B cell (primary cell): ENCODE results near the gene ZNF362. TPM values are rescaled to one million over a fixed set of nuclear protein-coding genes. Genes with fewer than 3 reads are reported as not detected.

Experiments used
- ATAC-seq: fragments of 200-7000 bp; cut with Tn5 transposase; one replicate; pipeline ENCODE4 v1.10.0; 2021; ENCODE audit warnings: low read depth, mild to moderate bottlenecking, moderate number of reproducible peaks, moderate library complexity
- CTCF ChIA-PET: fragments of 350-600 bp; sonication (Branson Sonifier 250); formaldehyde crosslinking; loops from one replicate; lab custom pipeline; 2021; ENCODE audit warnings: antibody characterized with exemption, inconsistent platforms; lab: Charles Lee
- POLR2A ChIA-PET: fragments of 350-600 bp; sonication (Branson Sonifier 250); formaldehyde crosslinking; loops from one replicate; lab custom pipeline; 2021; ENCODE audit warnings: antibody characterized with exemption; lab: Charles Lee
- DNase-seq: peaks from one replicate; pipeline ENCODE4 v3.0.0; 2013
- H2AFZ ChIP-seq: 2 replicates; pipeline ENCODE4 v1.6.1; 2012; ENCODE audit warnings: mild to moderate bottlenecking, low read depth, low read length; ENCODE audit not compliant: insufficient read depth, poor library complexity, severe bottlenecking
- H3K27ac ChIP-seq, 2 donors: 1 replicate in 1 of 2; 2 replicates in 1 of 2; pipeline ENCODE4 v1.5.1; 2012 to 2013; ENCODE audit warnings: low read length in 2 of 2, mild to moderate bottlenecking in 2 of 2, moderate library complexity in 1 of 2
- H3K27me3 ChIP-seq, 4 experiments: fragments of 200-600 bp in 1 of 4; sonication (generic) in 1 of 4; replicated peaks in 1 of 4; 1 replicate in 2 of 4; 2 replicates in 2 of 4; pipeline versions ENCODE4 v1.6.1 to v1.7.0; 2013 to 2016; ENCODE audit warnings: low read length in 3 of 4, mild to moderate bottlenecking in 2 of 4, mixed read lengths in 1 of 4, moderate library complexity in 1 of 4; ENCODE audit not compliant: insufficient read depth in 4 of 4, control insufficient read depth in 3 of 4; ENCODE audit errors: control extremely low read depth in 1 of 4
- H3K36me3 ChIP-seq, 2 experiments: replicated peaks in 1 of 2; 1 replicate in 1 of 2; 2 replicates in 1 of 2; pipeline versions ENCODE4 v1.6.1 to v1.7.1; 2013; ENCODE audit warnings: low read length in 1 of 2; ENCODE audit not compliant: insufficient read depth in 2 of 2, control insufficient read depth in 1 of 2; ENCODE audit errors: control extremely low read depth in 1 of 2, extremely low read depth in 1 of 2
- H3K4me1 ChIP-seq, 2 donors: fragments of 200-600 bp in 1 of 2; sonication (generic) in 1 of 2; 1 replicate in 1 of 2; 2 replicates in 1 of 2; pipeline versions ENCODE4 v1.5.1 to v1.6.1; 2013 to 2017; ENCODE audit warnings: low read length in 2 of 2; ENCODE audit not compliant: control insufficient read depth in 2 of 2, insufficient read depth in 2 of 2
- H3K4me2 ChIP-seq: replicated peaks from 2 replicates; pipeline ENCODE3; 2012; ENCODE audit warnings: mild to moderate bottlenecking, low read depth, low read length; ENCODE audit not compliant: poor library complexity, severe bottlenecking
- H3K4me3 ChIP-seq, 5 experiments: fragments of 200-600 bp in 1 of 5; sonication (generic) in 1 of 5; 1 replicate in 3 of 5; 2 replicates in 2 of 5; pipeline versions ENCODE4 v1.5.1 to v1.7.0; 2011 to 2016; ENCODE audit warnings: low read length in 4 of 5, mild to moderate bottlenecking in 4 of 5, low read depth in 2 of 5, control low read depth in 1 of 5, moderate library complexity in 1 of 5; ENCODE audit not compliant: insufficient read depth in 1 of 5; ENCODE audit errors: control extremely low read depth in 1 of 5, extremely low read depth in 1 of 5
- H3K79me2 ChIP-seq: fragments of 200-600 bp; sonication (generic); one replicate; pipeline ENCODE4 v1.6.0; 2016; ENCODE audit warnings: low read length; ENCODE audit not compliant: control insufficient read depth, insufficient read depth
- H3K9ac ChIP-seq: fragments of 200-600 bp; sonication (generic); 2 replicates; pipeline ENCODE4 v1.6.1; 2017; ENCODE audit warnings: mild to moderate bottlenecking, low read length, moderate library complexity
- H3K9me3 ChIP-seq, 3 donors: one replicate each; pipeline versions ENCODE4 v1.6.1 to v1.7.1; 2013; ENCODE audit warnings: low read length in 2 of 3; ENCODE audit not compliant: control insufficient read depth in 2 of 3, insufficient read depth in 1 of 3; ENCODE audit errors: control extremely low read depth in 1 of 3
- H4K20me1 ChIP-seq: 2 replicates; pipeline ENCODE4 v1.6.0; 2012; ENCODE audit warnings: mild to moderate bottlenecking, low read length; ENCODE audit not compliant: insufficient read depth, control insufficient read depth, poor library complexity, severe bottlenecking
- H3K27ac Mint-ChIP-seq: one replicate; pipeline ENCODE4 v1.8.0; 2021; ENCODE audit warnings: mixed read lengths
- H3K27me3 Mint-ChIP-seq: one replicate; pipeline ENCODE4 v1.8.0; 2021; ENCODE audit warnings: mixed read lengths
- H3K4me1 Mint-ChIP-seq: one replicate; pipeline ENCODE4 v1.8.0; 2021; ENCODE audit warnings: mixed read lengths
- H3K4me3 Mint-ChIP-seq: one replicate; pipeline ENCODE4 v1.8.0; 2021; ENCODE audit warnings: mixed read lengths
- H3K9me3 Mint-ChIP-seq: one replicate; pipeline ENCODE4 v1.8.0; 2022; ENCODE audit warnings: mixed read lengths; ENCODE audit not compliant: insufficient read depth
- EZH2 ChIP-seq: IDR thresholded peaks from 2 replicates; pipeline ENCODE4 v1.6.1; 2012; ENCODE audit warnings: borderline replicate concordance, low read depth, mild to moderate bottlenecking, moderate library complexity, low read length; ENCODE audit not compliant: insufficient read depth, poor library complexity, severe bottlenecking
- WGBS: methylation state at CpG from one replicate; pipeline ENCODE4 v1.1.5; 2013; ENCODE audit warnings: missing lambda C conversion rate; ENCODE audit not compliant: insufficient coverage; 5-methylcytosine and 5-hydroxymethylcytosine counted together
- intact Hi-C: fragments of 100-400 bp; cut with micrococcal nuclease; formaldehyde crosslinking; loops from one replicate; pipeline ENCODE4 v1.10.0; 2022
- polyA plus RNA-seq: library from polyadenylated mRNA; depleted of rRNA; stranded (reverse); fragments of >200 nt; gene quantifications from 2 replicates; pipeline ENCODE4 v1.2.3, GENCODE V29; 2012
- total RNA-seq, 2 donors: library from RNA; stranded (reverse); fragments of 120-200 nt in 1 of 2; gene quantifications; 1 replicate in 1 of 2; 2 replicates in 1 of 2; pipeline versions ENCODE4 v1.2.3 to v1.2.4, GENCODE V29; 2013 to 2022
- TF ChIP-seq, protein P1 (sequence below): fragments of 200-600 bp; IDR thresholded peaks from one replicate; pipeline ENCODE4 v1.8.0; 2022; ENCODE audit warnings: antibody characterized with exemption, mild to moderate bottlenecking

ZNF362 gene
- total and polyA plus RNA-seq, 2 donors (not counting 1 experiment from before 2014, with no cell fraction given) = 14.0 to 20.4 TPM

DNA sequence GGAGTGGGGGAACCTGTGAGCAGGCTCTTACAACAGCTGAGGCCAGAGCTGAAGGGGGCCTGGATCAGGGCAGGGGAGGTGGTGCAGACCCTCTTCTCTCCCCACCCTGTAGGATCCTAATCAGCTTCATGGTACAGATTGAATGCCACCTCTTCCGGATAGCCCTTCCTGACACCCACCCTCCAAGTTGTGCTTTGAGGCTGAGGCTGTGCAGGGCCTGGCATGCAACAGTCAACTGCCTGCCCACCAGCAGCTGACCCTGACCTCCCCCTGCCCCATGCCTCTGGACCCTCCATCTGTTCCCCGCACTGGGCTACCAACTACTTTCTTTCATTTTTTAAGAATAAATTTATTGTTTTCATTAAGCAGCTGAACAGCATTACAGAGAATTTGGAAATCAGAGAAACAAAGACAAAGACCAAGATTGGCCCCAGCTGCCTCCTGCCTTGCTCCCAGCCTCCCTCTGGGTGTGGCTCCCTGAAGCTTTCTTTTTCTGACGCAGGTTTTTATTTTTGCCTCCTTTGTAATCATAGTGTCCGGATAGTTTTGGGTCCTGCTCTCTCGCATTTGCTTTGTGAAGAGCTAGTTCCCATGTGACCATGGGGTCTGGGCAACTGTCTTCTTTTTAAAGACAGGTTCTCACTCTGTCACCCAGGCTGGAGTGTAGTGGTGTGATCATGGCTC, 12.8 kb downstream of the ZNF362 start:
- peaks cover 0 to 12% of the 10 kb centered on the region in 2 experiments for H3K36me3 ChIP-seq
- H3K79me2 ChIP-seq = peaks cover 34% of the 10 kb centered on the region
- Mint-ChIP-seq H3K4me1 (peaks cover 18% of the 10 kb centered on the region), H3K27me3 (no peaks in the 10 kb centered on the region), H3K27ac (no peak overlapping the region), H3K4me3 (no peak overlapping the region), H3K9me3 (no peaks in the 10 kb centered on the region)
- no peaks in the 10 kb centered on the region for H3K27me3 ChIP-seq
- no peak overlapping the region for H3K4me2 ChIP-seq
- ATAC-seq (no peak), DNase-seq (no peak)
- no peak overlapping the region for H3K27ac ChIP-seq
- peaks cover 63% of the 10 kb centered on the region for H4K20me1 ChIP-seq
- no peak overlapping the region for H2AFZ ChIP-seq
- 97% methylated on average over 4 of the region's 5 CpGs for WGBS
- no peak overlapping the region for H3K9ac ChIP-seq
- TF ChIP-seq, protein P1, sequence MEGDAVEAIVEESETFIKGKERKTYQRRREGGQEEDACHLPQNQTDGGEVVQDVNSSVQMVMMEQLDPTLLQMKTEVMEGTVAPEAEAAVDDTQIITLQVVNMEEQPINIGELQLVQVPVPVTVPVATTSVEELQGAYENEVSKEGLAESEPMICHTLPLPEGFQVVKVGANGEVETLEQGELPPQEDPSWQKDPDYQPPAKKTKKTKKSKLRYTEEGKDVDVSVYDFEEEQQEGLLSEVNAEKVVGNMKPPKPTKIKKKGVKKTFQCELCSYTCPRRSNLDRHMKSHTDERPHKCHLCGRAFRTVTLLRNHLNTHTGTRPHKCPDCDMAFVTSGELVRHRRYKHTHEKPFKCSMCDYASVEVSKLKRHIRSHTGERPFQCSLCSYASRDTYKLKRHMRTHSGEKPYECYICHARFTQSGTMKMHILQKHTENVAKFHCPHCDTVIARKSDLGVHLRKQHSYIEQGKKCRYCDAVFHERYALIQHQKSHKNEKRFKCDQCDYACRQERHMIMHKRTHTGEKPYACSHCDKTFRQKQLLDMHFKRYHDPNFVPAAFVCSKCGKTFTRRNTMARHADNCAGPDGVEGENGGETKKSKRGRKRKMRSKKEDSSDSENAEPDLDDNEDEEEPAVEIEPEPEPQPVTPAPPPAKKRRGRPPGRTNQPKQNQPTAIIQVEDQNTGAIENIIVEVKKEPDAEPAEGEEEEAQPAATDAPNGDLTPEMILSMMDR = no peak
- no peak for TF ChIP-seq EZH2
- H3K9me3 ChIP-seq = no peaks in the 10 kb centered on the region
- CTCF ChIA-PET = interaction anchor here (0.5 kb wide), 1 partner anchor 73 kb away, joined by 5 read pairs; no protein-coding TSS in a partner anchor
- intact Hi-C loops = no loop called here
- POLR2A ChIA-PET = no interaction called here
- no peak overlapping the region for H3K4me3 ChIP-seq
- H3K4me1 ChIP-seq = peaks cover 0 to 10% of the 10 kb centered on the region in 2 donors

DNA sequence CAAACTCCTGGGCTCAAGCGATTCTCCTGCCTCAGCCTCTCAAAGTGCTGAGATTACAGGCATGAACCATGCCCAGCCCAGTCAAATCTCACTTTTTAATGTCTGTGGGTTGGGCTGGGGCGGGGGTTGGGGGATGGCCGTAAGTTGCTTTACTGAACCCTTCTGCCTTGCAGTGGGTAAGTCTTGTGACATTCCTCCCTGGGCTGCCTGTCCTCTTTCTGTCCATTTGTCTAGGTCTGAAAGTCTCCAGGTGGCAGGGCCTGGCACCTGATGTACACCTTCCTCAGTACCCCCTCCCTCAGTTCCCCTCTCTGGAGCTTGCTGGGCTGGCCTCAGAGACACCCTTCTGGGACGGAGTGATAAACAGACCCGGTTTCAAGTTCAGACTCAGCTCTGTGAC, 13.3 kb downstream of the ZNF362 start:
- no peak for DNase-seq
- H3K9ac ChIP-seq = no peak overlapping the region
- H3K27me3 ChIP-seq = no peaks in the 10 kb centered on the region
- POLR2A ChIA-PET = no interaction called here
- intact Hi-C loops = no loop called here
- H3K4me3 ChIP-seq = no peak overlapping the region
- H3K4me3 Mint-ChIP-seq = no peak overlapping the region
- peaks cover 29% of the 10 kb centered on the region for H3K79me2 ChIP-seq
- no peaks in the 10 kb centered on the region for H3K9me3 Mint-ChIP-seq
- CTCF ChIA-PET = interaction anchor here (0.5 kb wide), 1 partner anchor 73 kb away, joined by 5 read pairs; no protein-coding TSS in a partner anchor
- WGBS = 79% methylated on average over 4 of the region's 5 CpGs
- no peaks in the 10 kb centered on the region for H3K9me3 ChIP-seq
- H3K27me3 Mint-ChIP-seq = no peaks in the 10 kb centered on the region
- no peak overlapping the region for H3K27ac Mint-ChIP-seq
- peaks cover 0 to 12% of the 10 kb centered on the region in 2 donors for H3K4me1 ChIP-seq
- peaks cover 23% of the 10 kb centered on the region for H3K4me1 Mint-ChIP-seq
- peaks cover 58% of the 10 kb centered on the region for H4K20me1 ChIP-seq
- peaks cover 0 to 12% of the 10 kb centered on the region in 2 experiments for H3K36me3 ChIP-seq
- no peak for ATAC-seq
- no peak overlapping the region for H3K27ac ChIP-seq
- no peak overlapping the region for H2AFZ ChIP-seq
- TF ChIP-seq EZH2 = no peak
- TF ChIP-seq, protein P1 = no peak
- no peak overlapping the region for H3K4me2 ChIP-seq
